Lung (tissue), 12 donors: ENCODE results near the gene PARD3. TPM values are rescaled to one million over a fixed set of nuclear protein-coding genes. Genes with fewer than 3 reads are reported as not detected.

Experiments used
- ATAC-seq: fragments of 200-7000 bp; cut with Tn5 transposase; one replicate; pipeline ENCODE4 v1.9.1; 2020; ENCODE audit warnings: moderate number of reproducible peaks; ENCODE audit not compliant: insufficient read depth, low FRiP score
- DNase-seq, 3 donors: peaks; one replicate each; pipeline ENCODE4 v3.0.0-alpha.2; 2013 to 2017
- H3K27ac ChIP-seq, 2 donors: one replicate each; pipeline ENCODE4 v1.5.1; 2013; ENCODE audit warnings: mild to moderate bottlenecking in 2 of 2, moderate library complexity in 2 of 2, control low read depth in 1 of 2, inconsistent platforms in 1 of 2, low read depth in 1 of 2, low read length in 1 of 2
- H3K27me3 ChIP-seq, 3 donors: one replicate each; pipeline ENCODE4 v1.5.1; 2013; ENCODE audit warnings: low read length in 2 of 3; ENCODE audit not compliant: control insufficient read depth in 3 of 3, insufficient read depth in 3 of 3
- H3K36me3 ChIP-seq, 4 donors: one replicate each; pipeline ENCODE4 v1.5.1; 2013; ENCODE audit warnings: low read length in 4 of 4, mild to moderate bottlenecking in 1 of 4, moderate library complexity in 1 of 4; ENCODE audit not compliant: control insufficient read depth in 4 of 4, insufficient read depth in 4 of 4
- H3K4me1 ChIP-seq, 5 donors: one replicate each; pipeline ENCODE4 v1.5.1; 2013; ENCODE audit warnings: low read length in 5 of 5, mild to moderate bottlenecking in 2 of 5, moderate library complexity in 1 of 5; ENCODE audit not compliant: control insufficient read depth in 5 of 5, insufficient read depth in 5 of 5
- H3K4me3 ChIP-seq: one replicate; pipeline ENCODE4 v1.5.1; 2013; ENCODE audit warnings: mild to moderate bottlenecking, control low read depth, moderate library complexity
- H3K9ac ChIP-seq, 2 donors: one replicate each; pipeline ENCODE4 v1.5.1; 2013; ENCODE audit warnings: low read length in 2 of 2, control low read depth in 1 of 2; ENCODE audit not compliant: insufficient read depth in 1 of 2
- H3K9me3 ChIP-seq, 4 donors: one replicate each; pipeline ENCODE4 v1.5.1; 2013; ENCODE audit warnings: low read length in 3 of 4, mild to moderate bottlenecking in 1 of 4, moderate library complexity in 1 of 4; ENCODE audit not compliant: control insufficient read depth in 4 of 4, insufficient read depth in 3 of 4
- whole genome bisulfite sequencing, 2 donors: extraction: QIAGEN DNeasy Blood & Tissue Kit; methylation state at CpG; one replicate each; pipeline ENCODE4 v1.1.7; 2013; 5-methylcytosine and 5-hydroxymethylcytosine counted together
- polyA plus RNA-seq, 2 donors: library from polyadenylated mRNA; stranded (reverse); fragments of 200-250 nt; gene quantifications; one replicate each; pipeline ENCODE4 v1.2.1, GENCODE V29; 2013
- total RNA-seq, 2 donors: library from RNA; depleted of rRNA in 1 of 2; stranded (reverse); fragments of >200 nt in 1 of 2; gene quantifications; one replicate each; pipeline ENCODE4 v1.2.1, GENCODE V29; 2014 to 2021
- TF ChIP-seq, protein P1 (sequence below): IDR thresholded peaks from 2 replicates; pipeline ENCODE4 v1.5.1; 2012; ENCODE audit warnings: mild to moderate bottlenecking; ENCODE audit errors: control extremely low read depth, extremely low read depth
- donor health status: control.
- donor health status: control.
- donor health status: Bipolar disorder and iron deficiency.
- donor health status: healthy.
- donor health status: DM: yes; HTN: yes; CAD: no.

Gene PARD3
- total and polyA plus RNA-seq, 4 donors = 10.3 to 69.2 (median 27.6) TPM

DNA sequence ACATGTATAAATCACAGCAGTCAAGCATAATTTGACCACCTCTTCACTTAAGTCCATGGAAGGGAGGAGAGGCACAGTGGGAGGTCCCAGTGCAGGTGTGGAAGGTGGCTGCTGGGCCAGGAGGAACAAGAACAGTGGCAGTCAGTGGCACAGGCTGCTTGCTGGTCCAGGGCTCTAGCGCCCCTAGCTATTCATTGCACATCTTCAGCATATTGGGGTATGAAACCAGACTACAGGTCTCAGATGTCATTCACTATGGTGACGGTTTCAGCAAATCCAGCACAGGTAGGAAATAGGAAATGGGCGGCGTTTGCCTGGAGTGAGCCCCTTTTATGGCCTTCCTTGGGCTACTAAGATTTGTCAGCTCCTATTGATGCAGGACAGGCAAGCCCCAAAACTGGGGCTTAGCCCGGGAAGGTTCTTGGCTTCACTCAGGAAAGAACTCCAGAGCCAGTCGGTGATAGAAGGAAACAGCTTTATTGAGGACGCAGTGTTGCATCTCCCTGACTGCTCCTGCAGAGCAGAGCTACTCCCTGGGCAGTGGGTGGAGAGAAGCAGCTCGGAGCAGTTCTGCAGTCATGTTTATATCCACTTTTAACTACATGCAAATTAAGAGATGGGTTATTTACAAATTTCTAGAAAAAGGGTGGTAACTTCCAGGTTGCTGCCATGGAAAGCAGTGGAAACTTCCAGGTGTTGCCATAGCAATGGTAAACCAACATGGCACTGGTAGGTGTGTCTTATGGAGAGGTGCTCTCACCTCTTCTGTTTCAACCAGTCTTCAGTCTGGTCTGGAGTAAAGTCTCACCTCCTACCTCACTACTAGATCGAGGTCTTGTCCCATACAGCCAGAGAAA lies 608.8 kb downstream of the PARD3 start:
- H3K9me3 ChIP-seq = peaks cover 0 to 1% (median 0%) of the 10 kb centered on the region in 4 donors
- 95 to 96% methylated on average over 9 of the region's 9 CpGs for WGBS, 2 donors
- H3K27me3 ChIP-seq = no peaks in the 10 kb centered on the region
- H3K9ac ChIP-seq = no peak overlapping the region
- no peaks in the 10 kb centered on the region for H3K36me3 ChIP-seq
- no peak overlapping the region for H3K4me3 ChIP-seq
- H3K4me1 ChIP-seq = peaks cover 0 to 27% (median 0%) of the 10 kb centered on the region in 5 donors
- H3K27ac ChIP-seq = no peak overlapping the region
- TF ChIP-seq, protein P1, sequence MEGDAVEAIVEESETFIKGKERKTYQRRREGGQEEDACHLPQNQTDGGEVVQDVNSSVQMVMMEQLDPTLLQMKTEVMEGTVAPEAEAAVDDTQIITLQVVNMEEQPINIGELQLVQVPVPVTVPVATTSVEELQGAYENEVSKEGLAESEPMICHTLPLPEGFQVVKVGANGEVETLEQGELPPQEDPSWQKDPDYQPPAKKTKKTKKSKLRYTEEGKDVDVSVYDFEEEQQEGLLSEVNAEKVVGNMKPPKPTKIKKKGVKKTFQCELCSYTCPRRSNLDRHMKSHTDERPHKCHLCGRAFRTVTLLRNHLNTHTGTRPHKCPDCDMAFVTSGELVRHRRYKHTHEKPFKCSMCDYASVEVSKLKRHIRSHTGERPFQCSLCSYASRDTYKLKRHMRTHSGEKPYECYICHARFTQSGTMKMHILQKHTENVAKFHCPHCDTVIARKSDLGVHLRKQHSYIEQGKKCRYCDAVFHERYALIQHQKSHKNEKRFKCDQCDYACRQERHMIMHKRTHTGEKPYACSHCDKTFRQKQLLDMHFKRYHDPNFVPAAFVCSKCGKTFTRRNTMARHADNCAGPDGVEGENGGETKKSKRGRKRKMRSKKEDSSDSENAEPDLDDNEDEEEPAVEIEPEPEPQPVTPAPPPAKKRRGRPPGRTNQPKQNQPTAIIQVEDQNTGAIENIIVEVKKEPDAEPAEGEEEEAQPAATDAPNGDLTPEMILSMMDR = no peak
- DNase-seq (no peak), ATAC-seq (no peak)

DNA sequence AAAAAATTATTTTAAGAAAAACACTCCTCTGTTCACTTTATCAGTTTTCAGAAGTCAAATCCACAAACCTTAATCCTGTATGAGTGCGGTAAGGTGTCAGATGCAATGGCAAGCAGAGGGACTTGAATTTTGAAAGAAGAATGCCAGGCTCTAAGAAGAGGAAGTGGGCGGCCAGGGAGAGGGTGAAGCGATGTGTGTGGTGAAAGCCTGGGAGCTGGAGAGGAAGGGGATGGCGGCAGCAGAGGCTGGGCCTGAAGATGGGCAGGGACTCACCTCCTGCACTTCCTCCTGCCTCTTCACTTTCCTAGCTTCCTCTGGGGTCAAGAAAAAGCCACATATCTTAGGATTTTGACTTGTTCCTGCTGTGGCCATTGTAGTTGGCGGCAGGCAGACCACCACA lies 609.6 kb downstream of the PARD3 start:
- Histone ChIP-seq H3K4me1 (peaks cover 0 to 35% (median 7%) of the 10 kb centered on the region in 5 donors), H3K9me3 (peaks cover 0 to 1% (median 0%) of the 10 kb centered on the region in 4 donors), H3K27me3 (no peaks in the 10 kb centered on the region), H3K9ac (no peak overlapping the region), H3K4me3 (no peak overlapping the region), H3K27ac (no peak overlapping the region), H3K36me3 (no peaks in the 10 kb centered on the region)
- TF ChIP-seq, protein P1 = no peak
- ATAC-seq = no peak
- WGBS, 2 donors = 26 to 67% methylated on average over 5 of the region's 5 CpGs
- no peak for DNase-seq

DNA sequence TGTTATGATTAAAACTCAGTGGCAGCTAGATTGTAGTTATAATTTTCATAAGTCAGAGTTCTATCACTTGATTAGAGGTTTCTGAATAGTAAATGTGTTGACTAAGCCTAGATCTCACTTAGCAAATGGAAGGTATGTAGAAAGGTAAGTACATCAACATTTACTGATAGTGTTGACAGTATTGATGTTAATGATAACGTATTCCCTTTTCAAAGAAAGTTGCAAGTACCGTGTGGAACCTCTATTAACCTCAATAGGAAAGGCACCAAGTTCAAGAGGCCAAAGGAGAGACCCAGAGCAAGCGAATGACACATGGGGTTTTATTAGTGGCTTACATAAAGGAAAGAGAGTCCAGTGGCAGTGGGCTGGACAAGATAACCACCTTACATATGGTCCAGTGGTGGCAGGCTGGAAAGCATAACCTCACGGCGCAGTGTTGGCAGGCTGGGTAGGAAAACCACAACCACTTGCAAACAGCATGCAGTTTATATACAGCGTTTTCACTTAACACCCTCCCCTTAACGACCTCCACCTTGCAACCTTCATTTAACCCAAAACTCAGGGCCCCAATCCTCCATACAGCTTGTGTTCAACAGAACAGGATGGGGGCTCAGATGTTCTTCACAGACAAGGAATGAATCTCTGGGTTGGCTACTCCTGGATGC lies 611.0 kb downstream of the PARD3 start:
- Histone ChIP-seq H3K9me3 (peaks cover 0 to 1% (median 0%) of the 10 kb centered on the region in 4 donors), H3K4me1 (peaks cover 0 to 44% (median 15%) of the 10 kb centered on the region in 5 donors), H3K4me3 (no peak overlapping the region), H3K27ac (no peak overlapping the region), H3K9ac (no peak overlapping the region), H3K36me3 (no peaks in the 10 kb centered on the region), H3K27me3 (no peaks in the 10 kb centered on the region)
- no peak for ATAC-seq
- TF ChIP-seq, protein P1 = no peak
- WGBS, 2 donors = 70 to 82% methylated on average over 7 of the region's 7 CpGs
- no peak for DNase-seq
